Measurements from ENCODE around the gene COTL1.
"Not testable (repeated sequence)": the region's sequence is repeated elsewhere in the genome, so short reads cannot be mapped to it uniquely, and the experiment has no call there.

COTL1 gene

GRCh38 chr16:84567286-84567962 lies 50.5 kb downstream of the COTL1 start:
- DNase-seq: no peak

- DNase-seq: no peak
Observed at GRCh38 chr16:84566545-84567257, 51.2 kb downstream of the COTL1 start.

DNA sequence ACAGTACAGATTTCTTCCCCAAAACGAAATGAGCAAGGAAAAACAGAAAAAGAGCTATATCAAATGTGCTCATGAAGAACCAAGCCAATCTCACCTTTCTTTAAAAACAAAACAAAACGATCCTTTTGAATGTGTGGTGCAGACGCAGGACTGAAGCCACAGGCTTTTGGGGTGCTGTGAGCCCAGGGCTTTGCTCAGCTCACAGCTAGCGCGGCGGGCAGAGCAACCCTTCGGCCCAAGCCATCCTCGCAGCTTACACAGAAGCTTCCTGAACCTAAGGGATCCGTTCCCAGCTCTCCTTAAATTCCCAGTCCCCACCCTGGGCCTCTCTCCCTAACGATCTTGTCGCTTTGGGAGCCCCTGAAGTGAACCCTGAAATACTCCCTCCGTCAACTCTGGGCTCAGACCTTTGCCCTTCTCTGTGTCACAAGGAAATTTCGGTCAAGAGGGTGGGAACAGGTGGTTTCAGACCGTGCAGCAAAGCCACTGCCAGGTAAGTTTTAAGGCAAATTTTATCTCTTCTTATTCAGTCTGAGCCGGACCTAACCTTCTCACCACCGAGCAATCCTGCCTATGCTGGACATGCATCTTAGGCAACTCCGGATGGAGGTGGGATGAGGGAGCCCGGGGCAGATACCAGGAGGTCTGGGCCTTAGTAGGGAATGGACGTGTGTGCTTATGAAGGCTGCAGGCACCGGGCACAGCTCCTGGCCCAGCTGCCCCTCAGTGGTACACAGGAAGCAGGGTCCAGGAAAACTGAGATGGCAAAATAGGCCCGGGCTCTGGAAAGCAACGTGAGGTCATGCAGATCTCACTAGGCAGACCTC lies 52.0 kb downstream of the COTL1 start:
- no peak for DNase-seq

DNA sequence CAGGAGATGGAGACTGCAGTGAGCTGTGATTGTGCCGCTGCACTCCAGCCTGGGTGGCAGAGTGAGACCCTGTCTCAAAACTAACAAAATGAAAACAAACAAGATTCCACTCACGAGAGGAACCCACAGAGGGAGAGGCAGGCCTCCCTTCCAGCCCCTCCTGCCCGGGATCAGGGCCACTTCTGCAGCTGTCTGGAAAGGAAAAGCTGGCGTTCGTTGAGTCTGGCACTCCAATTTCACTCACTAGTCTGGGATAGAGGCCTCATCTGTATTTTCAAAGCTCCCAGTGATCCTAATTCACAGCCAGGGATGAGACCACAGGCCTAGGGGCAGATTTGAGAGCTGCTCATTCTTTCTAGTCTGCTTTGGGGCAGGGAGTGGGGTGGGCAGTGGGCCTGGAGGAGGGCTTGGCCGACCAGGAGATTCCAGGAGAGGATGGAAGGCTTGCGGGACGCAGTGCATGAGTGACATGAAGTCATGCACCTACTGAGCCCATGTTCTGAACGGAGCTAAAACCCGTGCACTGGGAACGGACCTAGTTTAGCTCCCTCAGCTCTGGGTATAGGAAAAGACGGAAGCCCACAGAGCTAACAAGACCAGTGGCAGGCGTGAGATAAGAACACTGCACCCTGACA lies 54.0 kb downstream of the COTL1 start:
- DNase-seq: no peak

DNA sequence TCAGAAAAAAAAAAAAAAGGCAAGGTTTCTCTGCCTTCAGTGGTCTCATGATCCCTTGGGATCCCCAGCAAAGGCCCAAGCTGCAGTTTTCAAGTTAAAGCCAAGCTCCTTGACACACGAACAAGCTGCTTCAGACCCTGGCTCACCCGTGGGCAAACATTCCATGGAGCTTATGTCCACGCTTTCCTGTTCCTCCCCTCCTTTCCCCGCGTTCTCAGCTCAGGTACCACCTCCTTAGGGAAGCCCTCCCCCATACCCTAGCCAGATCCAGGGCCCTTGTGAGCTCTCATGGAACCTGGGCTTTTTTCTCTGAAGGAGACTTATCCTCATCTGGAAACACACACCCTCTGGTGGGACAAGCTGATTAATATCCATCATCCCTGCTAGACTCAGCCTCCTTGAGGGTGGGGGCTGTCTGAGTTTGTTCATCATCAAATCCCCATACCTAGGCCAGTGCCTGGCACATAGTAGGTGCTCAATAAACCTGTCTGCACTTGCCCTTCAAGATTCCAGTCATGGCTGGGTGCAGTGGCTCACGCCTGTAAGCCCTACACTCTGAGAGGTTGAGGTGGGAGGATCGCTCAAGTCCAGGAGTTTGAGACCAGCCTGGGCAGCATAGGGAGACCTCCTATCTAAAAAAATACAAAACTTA lies 54.7 kb downstream of the COTL1 start:
- no peak for DNase-seq

- DNase-seq: no peak
Observed at GRCh38 chr16:84562174-84562815, 55.6 kb downstream of the COTL1 start.

- DNase-seq: no peak
Observed at GRCh38 chr16:84561291-84561690, 56.6 kb downstream of the COTL1 start.

GRCh38 chr16:84560269-84560668 lies 57.6 kb downstream of the COTL1 start:
- DNase-seq: no peak

DNA sequence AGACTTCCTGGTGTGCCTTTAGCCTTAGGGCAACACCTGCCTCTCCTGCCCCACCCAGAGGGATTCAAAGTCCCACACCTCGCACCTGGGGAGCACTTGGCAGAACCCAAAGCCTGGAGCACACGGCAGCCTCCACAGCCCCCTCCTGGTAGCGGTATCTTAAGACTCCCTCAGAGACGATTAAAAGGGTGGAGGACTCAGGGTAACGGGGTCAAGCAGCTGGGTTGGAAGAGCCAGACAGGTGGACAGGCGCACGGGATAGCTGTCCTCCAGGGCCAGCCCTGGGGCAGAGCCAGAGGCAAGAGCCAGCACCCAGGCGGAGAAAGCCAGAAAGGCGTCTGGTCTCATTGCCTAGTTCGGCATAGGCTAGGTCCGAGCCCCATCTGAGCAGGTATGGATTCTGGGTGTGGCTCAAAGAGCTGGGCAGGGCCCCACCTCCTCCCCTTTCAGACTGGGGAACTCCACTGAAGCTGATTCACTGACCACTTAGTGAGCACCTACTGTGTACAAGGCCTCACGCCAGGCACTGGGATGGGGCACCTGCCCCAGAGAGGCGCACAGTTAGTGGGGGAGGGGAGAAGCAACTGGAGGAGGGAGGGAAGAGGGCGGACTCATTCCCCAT lies 58.5 kb downstream of the COTL1 start:
- no peak for DNase-seq

DNA sequence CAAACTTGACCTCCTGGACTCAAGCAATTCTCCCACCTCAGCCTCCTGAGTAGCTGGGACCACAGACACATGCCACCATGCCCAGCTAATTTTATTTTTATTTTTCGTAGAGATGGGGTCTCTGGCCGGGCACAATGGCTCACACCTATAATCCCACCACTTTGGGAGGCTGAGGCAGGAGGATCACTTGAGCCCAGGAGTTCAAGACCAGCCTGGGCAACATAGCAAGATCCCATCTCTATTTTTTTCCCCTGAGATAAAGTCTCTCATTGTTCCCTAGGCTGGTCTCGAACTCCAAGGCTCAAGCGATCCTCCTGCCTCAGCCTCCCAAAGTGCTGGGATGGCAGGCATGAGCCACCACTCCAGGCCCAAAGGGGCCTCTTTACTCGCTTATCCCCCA lies 59.0 kb downstream of the COTL1 start:
- not testable (repeated sequence) for DNase-seq

- DNase-seq: no peak
Observed at GRCh38 chr16:84557504-84557903, 60.4 kb downstream of the COTL1 start.

DNA sequence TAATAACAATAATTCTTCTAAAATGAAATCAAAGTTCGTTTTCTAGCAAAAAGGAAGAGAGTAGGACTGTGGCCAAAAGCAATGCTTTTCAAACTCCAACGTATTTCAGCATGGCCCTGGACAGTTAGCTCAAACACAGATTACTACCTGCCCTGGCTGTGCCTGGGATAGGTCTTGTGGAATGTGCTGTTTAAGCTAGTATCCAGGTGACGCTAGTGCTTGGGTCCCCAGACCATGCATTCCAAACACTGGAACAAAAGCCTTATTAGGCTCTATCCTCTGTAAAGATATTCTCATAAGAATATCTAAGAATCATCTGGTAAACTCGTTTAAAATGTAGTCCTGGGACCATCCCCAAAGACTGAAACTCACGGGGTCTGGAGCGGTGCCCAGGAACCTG lies 60.8 kb downstream of the COTL1 start:
- no peak for DNase-seq

GRCh38 chr16:84555418-84556196 lies 62.3 kb downstream of the COTL1 start:
- DNase-seq: no peak

DNA sequence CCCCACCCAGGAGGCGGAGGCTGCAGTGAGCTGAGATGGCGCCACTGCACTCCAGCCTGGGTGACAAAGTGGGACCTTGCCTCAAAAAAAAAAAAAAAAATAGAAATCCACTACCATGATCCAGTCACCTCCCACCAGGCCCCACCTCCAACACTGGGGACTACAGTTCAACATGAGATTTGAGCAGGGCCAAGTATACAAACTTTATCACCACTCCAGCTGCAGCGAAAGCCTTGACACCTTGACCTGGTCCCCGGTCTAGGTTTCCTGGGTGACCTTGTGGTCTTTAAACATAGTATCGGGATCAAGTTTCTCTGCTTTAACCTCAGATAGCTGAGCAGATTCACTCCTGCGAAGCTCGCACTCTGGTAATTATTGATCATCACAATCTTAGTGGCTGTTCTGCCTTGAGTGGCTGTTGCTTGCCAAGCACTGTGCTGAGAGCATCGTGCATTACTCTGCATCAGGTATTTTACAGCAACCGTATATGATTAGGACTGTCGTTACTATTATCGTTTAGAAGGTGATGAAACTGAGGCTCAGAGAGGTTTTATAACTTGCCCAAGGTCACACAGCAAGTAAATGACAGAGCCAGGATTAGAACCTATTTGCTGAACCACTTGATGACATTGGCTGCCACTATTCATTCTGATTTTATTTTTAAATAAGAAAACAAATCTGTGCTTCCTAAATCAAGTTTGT lies 63.1 kb downstream of the COTL1 start:
- DNase-seq: no peak

DNA sequence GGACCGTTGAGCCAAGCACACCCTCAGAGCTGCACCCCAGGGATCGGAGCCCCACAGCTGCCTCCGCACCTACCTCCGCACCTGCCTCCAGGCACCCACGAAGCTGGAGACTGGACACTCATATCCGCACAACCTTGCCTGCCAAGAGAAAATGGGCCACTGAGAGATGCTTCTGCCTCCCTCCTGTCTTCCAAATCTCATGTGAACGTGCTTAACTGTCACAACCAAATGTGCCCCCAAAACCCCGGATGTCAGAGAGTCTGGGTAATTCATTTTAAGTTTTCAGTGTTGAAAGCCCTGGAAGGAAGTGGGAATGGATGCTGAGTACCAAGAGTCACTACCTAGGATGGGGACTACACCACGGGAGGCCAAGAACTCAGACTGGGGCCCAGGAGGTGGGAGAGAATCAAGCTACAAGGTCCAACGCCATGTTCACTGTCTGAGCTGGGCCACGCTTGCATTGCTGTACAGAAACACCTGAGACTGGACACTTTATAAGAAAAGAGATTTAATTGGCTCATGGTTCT lies 63.9 kb downstream of the COTL1 start:
- DNase-seq: peak; percentile 34

GRCh38 chr16:84552135-84552534 lies 65.7 kb downstream of the COTL1 start:
- DNase-seq: no peak

- DNase-seq: no peak
Observed at GRCh38 chr16:84550096-84550495, 67.8 kb downstream of the COTL1 start.

DNA sequence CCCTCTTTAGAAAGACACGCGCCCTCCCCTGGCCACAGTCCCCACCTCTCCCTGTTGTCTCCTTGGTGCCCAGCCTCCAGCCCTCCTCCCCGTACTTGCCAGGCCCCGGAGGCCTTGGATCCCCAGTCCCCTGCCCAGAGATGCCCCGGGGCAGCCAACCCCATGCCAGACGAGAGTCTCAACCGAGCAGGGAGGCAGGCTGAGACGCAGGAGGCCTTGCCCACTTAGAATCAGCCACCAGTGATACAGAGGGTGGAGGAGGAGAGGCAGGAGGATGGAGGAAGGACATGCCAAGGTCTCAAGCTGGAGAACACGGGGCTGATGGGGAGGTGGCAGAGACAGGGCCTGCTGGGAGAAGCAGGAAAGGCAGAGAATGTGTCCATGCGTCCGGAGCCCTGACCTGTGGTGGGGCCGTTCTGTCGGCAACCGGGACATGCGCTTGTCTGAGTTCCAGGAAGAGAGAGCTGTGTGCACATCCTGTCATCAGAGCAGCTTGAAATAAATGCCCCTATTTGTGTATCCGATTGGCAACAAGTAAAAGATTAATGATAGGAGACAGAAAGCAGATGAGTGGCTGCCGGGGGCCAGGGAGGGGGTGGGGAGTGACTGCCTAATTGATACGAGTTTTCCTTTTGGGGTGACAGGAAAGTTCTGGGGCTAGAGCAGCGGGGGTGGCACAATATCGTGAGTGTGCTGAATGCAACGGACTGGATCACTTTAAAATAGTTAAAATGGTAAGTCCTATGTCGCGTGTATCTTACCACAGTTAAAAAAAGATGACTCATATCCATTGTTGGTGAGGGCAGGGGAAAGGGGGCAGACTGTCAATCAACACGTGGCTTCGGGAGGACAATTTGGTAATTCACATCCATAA lies 68.7 kb downstream of the COTL1 start:
- peak; percentile 68 for DNase-seq

DNA sequence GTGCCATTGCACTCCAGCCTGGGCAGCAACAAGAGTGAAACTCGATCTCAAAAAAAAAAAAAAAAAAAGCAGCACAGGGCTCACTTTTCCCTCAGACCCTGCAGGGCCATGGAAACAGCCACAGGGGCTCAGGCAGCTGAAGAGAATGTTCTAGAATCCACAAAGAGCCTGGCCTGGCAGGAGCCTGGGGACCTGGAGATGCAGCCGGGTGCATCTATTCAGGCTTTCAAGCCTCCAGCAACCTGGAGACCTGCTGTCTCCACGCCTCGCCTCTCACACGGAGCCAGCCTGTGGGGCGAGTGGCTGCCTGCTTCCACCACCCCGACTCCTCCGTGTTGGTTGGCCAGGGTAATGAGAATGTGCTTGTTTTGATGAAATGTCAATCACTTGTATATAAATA lies 69.4 kb downstream of the COTL1 start:
- no peak for DNase-seq
